ENCODE data around the gene PUM1. TPM values are rescaled to one million over a fixed set of nuclear protein-coding genes. Genes with fewer than 3 reads are reported as not detected.

Gene PUM1
- total RNA-seq, 1 experiment from 2014 or later: 109 TPM

DNA sequence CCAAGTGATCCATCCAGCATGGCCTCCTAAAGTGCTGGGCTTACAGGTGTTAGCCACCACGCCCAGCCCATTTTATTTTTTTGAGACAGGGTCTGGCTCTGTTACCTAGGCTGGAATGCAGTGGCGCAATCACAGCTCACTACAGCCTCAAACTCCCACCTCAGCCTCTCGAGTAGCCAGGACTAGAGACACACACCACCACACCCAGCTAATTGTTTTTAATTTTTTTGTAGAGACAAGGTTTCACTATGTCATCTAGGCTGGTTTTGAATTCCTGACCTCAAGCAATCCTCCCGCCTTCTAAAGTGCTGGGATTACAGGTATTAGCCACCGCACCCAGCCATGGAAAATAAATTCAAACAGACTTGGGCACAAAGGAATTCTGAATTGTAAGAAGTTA lies 31.9 kb downstream of the PUM1 start:
- ChIA-PET POLR2A (no interaction called here), CTCF (no interaction called here)
- Histone ChIP-seq H3K36me3 (ENCODE audit: control insufficient read depth, insufficient read depth, low read length) (no peaks in the 10 kb centered on the region; the same call in 1 of the 2 replicates), H3K27me3 (ENCODE audit: control insufficient read depth, insufficient read depth, low read length) (no peaks in the 10 kb centered on the region), H3K4me3 (ENCODE audit: low read depth in 2 of 2, low read length in 2 of 2) (no peak overlapping the region), H3K9me3 (ENCODE audit: control insufficient read depth, insufficient read depth, low read depth, low read length) (no peaks in the 10 kb centered on the region), H3K27ac (ENCODE audit: low read length) (no peak overlapping the region), H3K4me1 (ENCODE audit: control insufficient read depth, insufficient read depth, low read length) (no peaks in the 10 kb centered on the region)
- DNase-seq (ENCODE audit: low read depth, low spot score) (no peak), ATAC-seq (no peak)
- intact Hi-C loops (cut with micrococcal nuclease; ENCODE audit: unreplicated experiment): no loop called here
- in situ Hi-C loops (cut with HindIII; ENCODE audit: low pct_unique_long_range_greater_than_20kb, low sequenced_read_pairs): no loop called here
- BruUV-seq (replicated peaks): no TSS peak
- TF ChIP-seq CTCF (IDR thresholded peaks at IDR 0.05) (no peak), REST (IDR thresholded peaks at IDR 0.05; ENCODE audit: insufficient read depth in 1 of 2, low read depth in 2 of 2, low read length in 1 of 2) (no peak), SIN3A (IDR thresholded peaks at IDR 0.05; ENCODE audit: borderline replicate concordance, insufficient read depth, low read depth, low read length) (no peak), TCF7L2 (IDR thresholded peaks at IDR 0.05; ENCODE audit: low read depth, low read length) (no peak), POLR2AphosphoS5 (IDR thresholded peaks at IDR 0.05; ENCODE audit: low read depth, low read length) (no peak)

GRCh38 chr1:31032266-31032665 lies 33.3 kb downstream of the PUM1 start:
- intact Hi-C loops (cut with micrococcal nuclease; ENCODE audit: unreplicated experiment) (no loop called here), in situ Hi-C loops (cut with HindIII; ENCODE audit: low pct_unique_long_range_greater_than_20kb, low sequenced_read_pairs) (no loop called here)
- no peaks in the 10 kb centered on the region for H3K9me3 ChIP-seq (ENCODE audit: control insufficient read depth, insufficient read depth, low read depth, low read length)
- no peaks in the 10 kb centered on the region for H3K27me3 ChIP-seq (ENCODE audit: control insufficient read depth, insufficient read depth, low read length)
- H3K27ac ChIP-seq (ENCODE audit: low read length): no peak overlapping the region
- CTCF ChIA-PET: no interaction called here
- BruUV-seq (replicated peaks): no TSS peak
- no peak for ATAC-seq
- H3K4me3 ChIP-seq (ENCODE audit: low read depth in 2 of 2, low read length in 2 of 2): no peak overlapping the region
- POLR2A ChIA-PET: no interaction called here
- no peak for DNase-seq (ENCODE audit: low read depth, low spot score)
- H3K4me1 ChIP-seq (ENCODE audit: control insufficient read depth, insufficient read depth, low read length): no peaks in the 10 kb centered on the region
- TF ChIP-seq SIN3A (IDR thresholded peaks at IDR 0.05; ENCODE audit: borderline replicate concordance, insufficient read depth, low read depth, low read length): no peak
- no peak for TF ChIP-seq CTCF (IDR thresholded peaks at IDR 0.05)
- TF ChIP-seq TCF7L2 (IDR thresholded peaks at IDR 0.05; ENCODE audit: low read depth, low read length): no peak
- no peak for TF ChIP-seq POLR2AphosphoS5 (IDR thresholded peaks at IDR 0.05; ENCODE audit: low read depth, low read length)
- no peak for TF ChIP-seq REST (IDR thresholded peaks at IDR 0.05; ENCODE audit: insufficient read depth in 1 of 2, low read depth in 2 of 2, low read length in 1 of 2)
- H3K36me3 ChIP-seq (ENCODE audit: control insufficient read depth, insufficient read depth, low read length): peaks cover 6% of the 10 kb centered on the region; the same call in 1 of the 2 replicates

All from Panc1 (cell line).